IgD-negative memory B cell (primary cell): Measurements from ENCODE around the gene EIF1B. TPM values are rescaled to one million over a fixed set of nuclear protein-coding genes. Genes with fewer than 3 reads are reported as not detected.

Experiments
- H3K27ac Mint-ChIP-seq, 3 donors: one replicate each; pipeline ENCODE4 v1.8.0; 2020 to 2022; ENCODE audit warnings: mild to moderate bottlenecking in 3 of 3, mixed read lengths in 3 of 3, moderate library complexity in 1 of 3
- H3K27me3 Mint-ChIP-seq: one replicate; pipeline ENCODE4 v1.8.0; 2021; ENCODE audit warnings: mixed read lengths
- H3K36me3 Mint-ChIP-seq: one replicate; pipeline ENCODE4 v1.8.0; 2020; ENCODE audit warnings: mild to moderate bottlenecking, mixed read lengths
- H3K4me1 Mint-ChIP-seq, 3 donors: one replicate each; pipeline ENCODE4 v1.8.0; 2020 to 2022; ENCODE audit warnings: mixed read lengths in 3 of 3, mild to moderate bottlenecking in 1 of 3
- H3K4me3 Mint-ChIP-seq, 4 donors: one replicate each; pipeline ENCODE4 v1.8.0; 2020 to 2022; ENCODE audit warnings: mild to moderate bottlenecking in 4 of 4, mixed read lengths in 4 of 4, moderate library complexity in 3 of 4
- H3K9me3 Mint-ChIP-seq, 3 donors: one replicate each; pipeline ENCODE4 v1.8.0; 2020 to 2021; ENCODE audit warnings: mixed read lengths in 3 of 3, mild to moderate bottlenecking in 1 of 3
- polyA plus RNA-seq: library from polyadenylated mRNA; unstranded; fragments of 300-500 nt; fragmentation: Illumina TruSeq; gene quantifications from one replicate; pipeline ENCODE4 v1.2.3, GENCODE V29; 2021

The EIF1B gene
- polyA plus RNA-seq, 1 donor from 2014 or later, result 84.0 TPM

- Mint-ChIP-seq H3K9me3 (peaks cover 3 to 8% (median 6%) of the 10 kb centered on the region in 3 donors), H3K27ac (no peak overlapping the region), H3K27me3 (peaks cover 3% of the 10 kb centered on the region), H3K4me1 (no peaks in the 10 kb centered on the region), H3K36me3 (peaks cover 3% of the 10 kb centered on the region), H3K4me3 (no peak overlapping the region)
Measured at GRCh38 chr3:40355410-40355809, 45.9 kb downstream of the EIF1B start.

- Mint-ChIP-seq H3K27ac (no peak overlapping the region), H3K4me1 (no peaks in the 10 kb centered on the region), H3K27me3 (peaks cover 3% of the 10 kb centered on the region), H3K4me3 (no peak overlapping the region), H3K36me3 (peaks cover 3% of the 10 kb centered on the region), H3K9me3 (peaks cover 0 to 4% (median 0%) of the 10 kb centered on the region in 3 donors)
Measured at GRCh38 chr3:40358454-40358853, 48.9 kb downstream of the EIF1B start.

Other genes starting within 250 kb of the EIF1B start
- 0.21 TPM for gene ENTPD3, start 77.5 kb downstream of the EIF1B start, polyA plus RNA-seq
- gene RPL14, start 147.6 kb downstream of the EIF1B start, polyA plus RNA-seq, result 1,483 TPM
- gene ZNF619, start 167.4 kb downstream of the EIF1B start, polyA plus RNA-seq, result 3.7 TPM
- gene ZNF620, start 196.3 kb downstream of the EIF1B start, polyA plus RNA-seq, result 3.1 TPM
- gene ZNF621, start 215.3 kb downstream of the EIF1B start, polyA plus RNA-seq, result 3.8 TPM